NCI-H1694 (cell line): ENCODE results near the gene ZNF692.
"Not testable (repeated sequence)": the region's sequence is repeated elsewhere in the genome, so short reads cannot be mapped to it uniquely, and the experiment has no call there.

Source experiments
- DNase-seq: peaks from one replicate; lab custom pipeline; 2025; lab: John Stamatoyannopoulos, UW

ZNF692 gene

GRCh38 chr1:248849152-248849551 is 9.7 kb downstream of the ZNF692 start:
- no peak for DNase-seq

- DNase-seq = no peak
Observed at GRCh38 chr1:248848602-248849001, 10.3 kb downstream of the ZNF692 start.

GRCh38 chr1:248847956-248848561 is 10.8 kb downstream of the ZNF692 start:
- no peak for DNase-seq

GRCh38 chr1:248847181-248847955 is 11.5 kb downstream of the ZNF692 start:
- DNase-seq = no peak

- no peak for DNase-seq
Observed at GRCh38 chr1:248844526-248844925, 14.4 kb downstream of the ZNF692 start.

GRCh38 chr1:248843687-248844086 is 15.2 kb downstream of the ZNF692 start:
- no peak for DNase-seq

GRCh38 chr1:248842781-248843331 is 16.0 kb downstream of the ZNF692 start:
- DNase-seq = no peak

GRCh38 chr1:248841702-248842395 is 17.0 kb downstream of the ZNF692 start:
- DNase-seq = peak; percentile 35

- DNase-seq = no peak
Observed at GRCh38 chr1:248840946-248841345, 17.9 kb downstream of the ZNF692 start.

GRCh38 chr1:248839168-248839555 is 19.7 kb downstream of the ZNF692 start:
- no peak for DNase-seq

- DNase-seq = peak; percentile 80
Observed at GRCh38 chr1:248838357-248839167, 20.3 kb downstream of the ZNF692 start.

GRCh38 chr1:248837781-248838356 is 21.0 kb downstream of the ZNF692 start, which contains the start of gene ZNF672:
ZNF672 (plus strand) TSS chr1:248838224; CDS start chr1:248847275, 9,051 bp downstream.
- DNase-seq = peak; percentile 97

GRCh38 chr1:248837045-248837780 is 21.7 kb downstream of the ZNF692 start:
- DNase-seq = no peak

- no peak for DNase-seq
Observed at GRCh38 chr1:248834343-248834940, 24.4 kb downstream of the ZNF692 start.

GRCh38 chr1:248831842-248832241 is 27.0 kb downstream of the ZNF692 start:
- DNase-seq = no peak

GRCh38 chr1:248830718-248831017 is 28.2 kb downstream of the ZNF692 start:
- not testable (repeated sequence) for DNase-seq

GRCh38 chr1:248828845-248829244 is 30.0 kb downstream of the ZNF692 start:
- no peak for DNase-seq

- DNase-seq = peak; percentile 95
Observed at GRCh38 chr1:248825909-248826760, 32.8 kb downstream of the ZNF692 start, which contains the start of gene SH3BP5L. SH3BP5L (minus strand) TSS chr1:248825915; CDS start chr1:248824935, 980 bp downstream.

- DNase-seq = no peak
Observed at GRCh38 chr1:248825573-248825908, 33.3 kb downstream of the ZNF692 start.
